ENCODE measurements around the gene CASQ2.

DNA sequence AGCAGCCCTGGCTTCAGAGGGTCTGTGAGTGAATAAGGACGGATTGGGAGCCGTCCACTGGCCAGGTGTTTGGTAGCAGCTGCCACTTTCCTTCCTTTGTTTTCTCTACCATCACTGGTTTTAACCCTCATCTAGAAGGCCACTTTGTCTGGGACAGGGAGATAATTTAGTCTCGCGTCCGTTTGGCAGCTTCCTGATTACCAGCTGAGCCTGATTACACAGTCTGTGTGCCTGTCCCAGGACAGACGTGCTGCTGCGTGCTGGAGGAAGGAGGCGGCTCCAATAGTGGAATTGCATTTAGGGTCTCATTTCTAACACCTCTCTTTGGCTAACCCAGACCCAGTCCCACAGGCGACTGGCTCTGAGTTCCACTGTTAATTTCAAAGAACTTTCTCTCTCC, 24.6 kb upstream of the CASQ2 start:
- TF ChIP-seq, protein P1, sequence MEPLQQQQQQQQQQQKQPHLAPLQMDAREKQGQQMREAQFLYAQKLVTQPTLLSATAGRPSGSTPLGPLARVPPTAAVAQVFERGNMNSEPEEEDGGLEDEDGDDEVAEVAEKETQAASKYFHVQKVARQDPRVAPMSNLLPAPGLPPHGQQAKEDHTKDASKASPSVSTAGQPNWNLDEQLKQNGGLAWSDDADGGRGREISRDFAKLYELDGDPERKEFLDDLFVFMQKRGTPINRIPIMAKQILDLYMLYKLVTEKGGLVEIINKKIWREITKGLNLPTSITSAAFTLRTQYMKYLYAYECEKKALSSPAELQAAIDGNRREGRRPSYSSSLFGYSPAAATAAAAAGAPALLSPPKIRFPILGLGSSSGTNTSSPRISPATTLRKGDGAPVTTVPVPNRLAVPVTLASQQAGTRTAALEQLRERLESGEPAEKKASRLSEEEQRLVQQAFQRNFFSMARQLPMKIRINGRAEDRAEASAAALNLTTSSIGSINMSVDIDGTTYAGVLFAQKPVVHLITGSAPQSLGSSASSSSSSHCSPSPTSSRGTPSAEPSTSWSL (CRISPR knock-in tag; IDR thresholded peaks at IDR 0.05; ENCODE audit: borderline replicate concordance) = no peak
- no peak for TF ChIP-seq SMARCB1 (IDR thresholded peaks at IDR 0.05; ENCODE audit: insufficient read length, low read depth)
- TF ChIP-seq, protein P2, sequence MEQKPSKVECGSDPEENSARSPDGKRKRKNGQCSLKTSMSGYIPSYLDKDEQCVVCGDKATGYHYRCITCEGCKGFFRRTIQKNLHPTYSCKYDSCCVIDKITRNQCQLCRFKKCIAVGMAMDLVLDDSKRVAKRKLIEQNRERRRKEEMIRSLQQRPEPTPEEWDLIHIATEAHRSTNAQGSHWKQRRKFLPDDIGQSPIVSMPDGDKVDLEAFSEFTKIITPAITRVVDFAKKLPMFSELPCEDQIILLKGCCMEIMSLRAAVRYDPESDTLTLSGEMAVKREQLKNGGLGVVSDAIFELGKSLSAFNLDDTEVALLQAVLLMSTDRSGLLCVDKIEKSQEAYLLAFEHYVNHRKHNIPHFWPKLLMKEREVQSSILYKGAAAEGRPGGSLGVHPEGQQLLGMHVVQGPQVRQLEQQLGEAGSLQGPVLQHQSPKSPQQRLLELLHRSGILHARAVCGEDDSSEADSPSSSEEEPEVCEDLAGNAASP (IDR thresholded peaks at IDR 0.05) = no peak

All from K562 (cell line).